H1 (cell line): Measurements from ENCODE around the gene SS18. TPM values are rescaled to one million over a fixed set of nuclear protein-coding genes. Genes with fewer than 3 reads are reported as not detected.

Experiments used
- CTCF ChIA-PET: fragments of 300-600 bp; sonication (Branson Sonifier 250); formaldehyde crosslinking; loops from one replicate; lab custom pipeline; 2021; ENCODE audit not compliant: partially characterized antibody; lab: Charles Lee
- POLR2A ChIA-PET: fragments of 300-600 bp; sonication (Branson Sonifier 250); formaldehyde crosslinking; loops from one replicate; lab custom pipeline; 2021; ENCODE audit warnings: inconsistent platforms; ENCODE audit not compliant: partially characterized antibody; lab: Charles Lee
- DNase-seq, 2 experiments: peaks; one replicate each; pipeline versions ENCODE4 v3.0.0 to v3.0.0-alpha.2; 2010 to 2022; ENCODE audit warnings: low spot score in 2 of 2, low read depth in 1 of 2, mixed read lengths in 1 of 2
- FAIRE-seq: peaks from 2 replicates; lab custom pipeline; 2011; peaks lifted over from hg19 to GRCh38; lab: Jason Lieb, UNC
- H2AFZ ChIP-seq: 2 replicates; pipeline ENCODE4 v1.8.1; 2012; ENCODE audit warnings: low read length, inconsistent platforms
- H2AK5ac ChIP-seq: 2 replicates; pipeline ENCODE4 v1.6.1; 2013; ENCODE audit warnings: low read depth, low read length
- H2BK120ac ChIP-seq: replicated peaks from 2 replicates; pipeline ENCODE3; 2013; ENCODE audit warnings: low read depth, low read length, inconsistent platforms
- H2BK12ac ChIP-seq: 2 replicates; pipeline ENCODE4 v1.6.1; 2013; ENCODE audit warnings: low read depth, low read length
- H2BK15ac ChIP-seq: 2 replicates; pipeline ENCODE4 v1.6.1; 2013; ENCODE audit warnings: low read length
- H2BK20ac ChIP-seq: 2 replicates; pipeline ENCODE4 v1.6.1; 2013; ENCODE audit warnings: low read length
- H2BK5ac ChIP-seq: 2 replicates; pipeline ENCODE4 v1.6.1; 2013; ENCODE audit warnings: low read depth, low read length
- H3K14ac ChIP-seq: 2 replicates; pipeline ENCODE4 v1.6.1; 2013; ENCODE audit warnings: inconsistent platforms; ENCODE audit not compliant: insufficient read length
- H3K18ac ChIP-seq: 2 replicates; pipeline ENCODE4 v1.6.1; 2013; ENCODE audit warnings: low read length; ENCODE audit errors: extremely low read depth
- H3K23ac ChIP-seq: 2 replicates; pipeline ENCODE4 v1.6.1; 2013; ENCODE audit warnings: inconsistent platforms; ENCODE audit not compliant: insufficient read length
- H3K23me2 ChIP-seq: 2 replicates; pipeline ENCODE4 v1.6.1; 2013; ENCODE audit warnings: low read depth, low read length
- H3K27ac ChIP-seq: 2 replicates; pipeline ENCODE4 v1.6.1; 2011; ENCODE audit warnings: low read depth, low read length, inconsistent platforms
- H3K27me3 ChIP-seq, 4 experiments: replicated peaks in 1 of 4; 1 replicate in 1 of 4; 2 replicates in 3 of 4; pipeline versions ENCODE4 v1.6.1 to v1.8.1; 2011 to 2013; ENCODE audit warnings: low read length in 3 of 4, mild to moderate bottlenecking in 3 of 4, inconsistent platforms in 2 of 4, mixed read lengths in 2 of 4, moderate library complexity in 1 of 4; ENCODE audit not compliant: control insufficient read depth in 3 of 4, insufficient read depth in 3 of 4; ENCODE audit errors: extremely low read depth in 1 of 4
- H3K36me3 ChIP-seq, 4 experiments: 2 replicates each; pipeline versions ENCODE4 v1.6.1 to v1.8.1; 2011 to 2013; ENCODE audit warnings: mild to moderate bottlenecking in 4 of 4, low read length in 3 of 4, moderate library complexity in 2 of 4, control low read depth in 1 of 4, inconsistent platforms in 1 of 4; ENCODE audit not compliant: insufficient read depth in 4 of 4, control insufficient read depth in 2 of 4
- H3K4ac ChIP-seq: replicated peaks from 2 replicates; pipeline ENCODE3; 2013; ENCODE audit warnings: low read length, low read depth, mixed read lengths, inconsistent platforms; ENCODE audit not compliant: insufficient read length
- H3K4me1 ChIP-seq, 4 experiments: replicated peaks in 1 of 4; 1 replicate in 1 of 4; 2 replicates in 3 of 4; pipeline versions ENCODE4 v1.6.1 to v1.8.1; 2011 to 2013; ENCODE audit warnings: low read length in 3 of 4, inconsistent platforms in 2 of 4, mixed read lengths in 1 of 4; ENCODE audit not compliant: insufficient read depth in 4 of 4, control insufficient read depth in 3 of 4
- H3K4me2 ChIP-seq, 2 experiments: 2 replicates each; pipeline versions ENCODE4 v1.6.1 to v1.8.1; 2011 to 2013; ENCODE audit warnings: low read depth in 2 of 2, low read length in 2 of 2, control low read depth in 1 of 2, inconsistent platforms in 1 of 2, mild to moderate bottlenecking in 1 of 2; ENCODE audit not compliant: insufficient read depth in 1 of 2
- H3K4me3 ChIP-seq, 4 experiments: fragments of 200-600, 300-600 bp in 1 of 4; sonication (generic), shearing (Covaris generic), sonication (Bioruptor Twin) in 1 of 4; 2 replicates each; pipeline versions ENCODE4 v1.5.1 to v1.8.1; 2011 to 2016; ENCODE audit warnings: low read length in 4 of 4, low read depth in 3 of 4, control low read depth in 2 of 4, inconsistent platforms in 2 of 4, mild to moderate bottlenecking in 2 of 4, mixed read lengths in 1 of 4, moderate library complexity in 1 of 4; ENCODE audit not compliant: insufficient read depth in 2 of 4; ENCODE audit errors: extremely low read depth in 1 of 4
- H3K56ac ChIP-seq: replicated peaks from 2 replicates; pipeline ENCODE3; 2013; ENCODE audit warnings: low read depth, mild to moderate bottlenecking, mixed read lengths, low read length, inconsistent platforms; ENCODE audit not compliant: insufficient read length
- H3K79me1 ChIP-seq: 2 replicates; pipeline ENCODE4 v1.6.1; 2013; ENCODE audit warnings: low read depth, low read length, control low read depth
- H3K79me2 ChIP-seq, 2 experiments: 2 replicates each; pipeline versions ENCODE4 v1.6.1 to v1.8.1; 2012 to 2013; ENCODE audit warnings: low read length in 2 of 2, mild to moderate bottlenecking in 2 of 2, inconsistent platforms in 1 of 2; ENCODE audit not compliant: insufficient read depth in 2 of 2, control insufficient read depth in 1 of 2
- H3K9ac ChIP-seq, 4 experiments: replicated peaks in 1 of 4; 1 replicate in 1 of 4; 2 replicates in 3 of 4; pipeline versions ENCODE4 v1.6.1 to v1.8.1; 2011 to 2013; ENCODE audit warnings: low read depth in 3 of 4, low read length in 3 of 4, control low read depth in 2 of 4, mild to moderate bottlenecking in 2 of 4, moderate library complexity in 2 of 4, inconsistent platforms in 1 of 4; ENCODE audit errors: extremely low read depth in 1 of 4
- H3K9me3 ChIP-seq, 2 experiments: 2 replicates each; pipeline versions ENCODE4 v1.6.1 to v1.8.1; 2012 to 2013; ENCODE audit warnings: mild to moderate bottlenecking in 2 of 2, moderate library complexity in 2 of 2, control low read depth in 1 of 2, inconsistent platforms in 1 of 2, low read depth in 1 of 2, low read length in 1 of 2, mixed read lengths in 1 of 2; ENCODE audit not compliant: insufficient read depth in 2 of 2
- H4K20me1 ChIP-seq, 2 experiments: replicated peaks in 1 of 2; 2 replicates each; pipeline versions ENCODE3 to v1.8.1; 2011 to 2013; ENCODE audit warnings: inconsistent platforms in 2 of 2, low read length in 2 of 2, mild to moderate bottlenecking in 1 of 2; ENCODE audit not compliant: insufficient read depth in 2 of 2, control insufficient read depth in 1 of 2
- H4K5ac ChIP-seq: 2 replicates; pipeline ENCODE4 v1.6.1; 2013; ENCODE audit warnings: low read length, low read depth, mixed read lengths, inconsistent platforms; ENCODE audit not compliant: insufficient read length
- H4K8ac ChIP-seq: 2 replicates; pipeline ENCODE4 v1.8.0; 2013; ENCODE audit warnings: mild to moderate bottlenecking, moderate library complexity, low read length, inconsistent platforms; ENCODE audit not compliant: insufficient read depth; ENCODE audit errors: extremely low read depth
- H4K91ac ChIP-seq: replicated peaks from 2 replicates; pipeline ENCODE3; 2013; ENCODE audit warnings: low read length, mixed read lengths, inconsistent platforms; ENCODE audit not compliant: insufficient read length
- ATF3 ChIP-seq: IDR thresholded peaks from 2 replicates; pipeline ENCODE4 v1.6.1; 2011; ENCODE audit warnings: low read depth, mild to moderate bottlenecking, low read length; ENCODE audit not compliant: insufficient read depth
- BRCA1 ChIP-seq: IDR thresholded peaks from 2 replicates; pipeline ENCODE4 v1.6.1; 2012; ENCODE audit warnings: low read depth, low read length, improper control_type of control experiment
- HDAC2 ChIP-seq, 2 experiments: fragments of 300-600 bp in 1 of 2; sonication (generic) in 1 of 2; IDR thresholded peaks; 2 replicates each; pipeline ENCODE4 v1.6.1; 2011 to 2012; ENCODE audit warnings: low read depth in 2 of 2, low read length in 2 of 2, mild to moderate bottlenecking in 2 of 2, moderate library complexity in 2 of 2, borderline replicate concordance in 1 of 2, inconsistent platforms in 1 of 2
- KDM1A ChIP-seq: fragments of 200-600, 300-600 bp; sonication (generic); IDR thresholded peaks from 2 replicates; pipeline ENCODE4 v1.7.1; 2016; ENCODE audit warnings: mild to moderate bottlenecking, low read length, borderline replicate concordance
- NRF1 ChIP-seq: IDR thresholded peaks from 2 replicates; pipeline ENCODE4 v1.6.1; 2011; ENCODE audit warnings: mild to moderate bottlenecking, low read depth, low read length, improper control_type of control experiment
- RFX5 ChIP-seq: IDR thresholded peaks from 2 replicates; pipeline ENCODE4 v1.6.1; 2011; ENCODE audit warnings: low read depth, low read length, improper control_type of control experiment, borderline replicate concordance
- SIRT6 ChIP-seq: IDR thresholded peaks from one replicate; pipeline ENCODE4 v1.7.1; 2012; ENCODE audit warnings: low read length, inconsistent platforms
- SP2 ChIP-seq: IDR thresholded peaks from 2 replicates; pipeline ENCODE4 v1.6.1; 2012; ENCODE audit warnings: mild to moderate bottlenecking, low read length, inconsistent platforms
- TCF12 ChIP-seq: IDR thresholded peaks from 2 replicates; pipeline ENCODE4 v1.6.1; 2011; ENCODE audit warnings: low read depth, mild to moderate bottlenecking, low read length
- WGBS, 2 experiments: shearing (Covaris generic) in 1 of 2; methylation state at CpG; one replicate each; pipeline versions ENCODE4 v1.1.6 to v1.1.7; 2013 to 2015; ENCODE audit warnings: low lambda C conversion rate in 2 of 2, mixed read lengths in 2 of 2, inconsistent platforms in 1 of 2, low coverage in 1 of 2, missing lambda C conversion rate in 1 of 2; ENCODE audit not compliant: insufficient replicate concordance in 2 of 2, insufficient coverage in 1 of 2, insufficient read length in 1 of 2; ENCODE audit errors: extremely low coverage in 1 of 2, missing lambda C conversion rate in 1 of 2; 5-methylcytosine and 5-hydroxymethylcytosine counted together
- polyA plus RNA-seq, 7 experiments: library from polyadenylated mRNA; depleted of rRNA in 3 of 7; stranded (reverse) in 5 of 7; unstranded in 2 of 7; fragments of >200 nt in 5 of 7; fragments of 200-250 nt in 2 of 7; gene quantifications; 1 replicate in 5 of 7; 2 replicates in 1 of 7; 4 replicates in 1 of 7; pipeline versions ENCODE4 v1.2.1 to v1.2.3, GENCODE V29; 2011 to 2013; ENCODE audit warnings: missing spikeins in 2 of 7, mixed read lengths in 2 of 7
- total RNA-seq: library from RNA; stranded (reverse); fragmentation: NEBNext Ultra II Directional; extraction: Animal tissue kit (Norgen Biotek cat#: 25700); gene quantifications from 2 replicates; pipeline ENCODE4 v1.2.1, GENCODE V29; 2021

The SS18 gene
- total and polyA plus RNA-seq, 2 of the 8 experiments (the other 6 are each of a cell fraction or from before 2014, with no cell fraction given), result 83.5 to 106 TPM

- no peak overlapping the region for H2AFZ ChIP-seq
- H3K23me2 ChIP-seq, result no peaks in the 10 kb centered on the region
- no peak overlapping the region for H3K4ac ChIP-seq
- H2BK120ac ChIP-seq, result no peak overlapping the region
- no peaks in the 10 kb centered on the region for H3K27me3 ChIP-seq
- no peak overlapping the region for H2BK15ac ChIP-seq
- CTCF ChIA-PET, result no interaction called here
- TF ChIP-seq SIRT6 (no peak), KDM1A (no peak), NRF1 (no peak), TCF12 (no peak), SP2 (no peak), HDAC2 (IDR thresholded peaks at IDR 0.05; ENCODE audit: borderline replicate concordance in 1 of 2, low read depth in 2 of 2, low read length in 2 of 2) (no peak), ATF3 (no peak), RFX5 (no peak), BRCA1 (no peak)
- TF ChIP-seq, all 59 proteins: peak for 0
- no peak for DNase-seq
- no peaks in the 10 kb centered on the region; the same call in 1 of the 2 replicates for H3K79me1 ChIP-seq
- peaks cover 0 to 30% of the 10 kb centered on the region in 2 experiments; a peak in 2 of 4 replicates for H3K79me2 ChIP-seq
- no peak overlapping the region for H3K4me2 ChIP-seq
- H4K5ac ChIP-seq, result no peak overlapping the region
- FAIRE-seq, result no peak
- H3K9me3 ChIP-seq, result no peaks in the 10 kb centered on the region
- no peak overlapping the region for H2BK5ac ChIP-seq
- POLR2A ChIA-PET, result no interaction called here
- no peaks in the 10 kb centered on the region for H4K20me1 ChIP-seq
- WGBS, 2 experiments, result 87% methylated on average over 2 of the region's 2 CpGs; no CpG with 5 or more reads in 1 of the 2 experiments
- H3K4me3 ChIP-seq, result no peak overlapping the region
- no peak overlapping the region for H2BK12ac ChIP-seq
- H3K4me1 ChIP-seq, result no peaks in the 10 kb centered on the region
- no peak overlapping the region for H3K18ac ChIP-seq
- no peak overlapping the region for H3K9ac ChIP-seq
- no peak overlapping the region for H2AK5ac ChIP-seq
- H3K36me3 ChIP-seq, result peaks cover 2 to 24% (median 12%) of the 10 kb centered on the region in 4 experiments; a peak in 7 of 8 replicates
- H4K8ac ChIP-seq, result no peak overlapping the region
- H2BK20ac ChIP-seq, result no peak overlapping the region
- H3K27ac ChIP-seq, result no peak overlapping the region
- no peak overlapping the region for H3K14ac ChIP-seq
- H3K56ac ChIP-seq, result no peak overlapping the region
- H4K91ac ChIP-seq, result no peak overlapping the region
- no peak overlapping the region for H3K23ac ChIP-seq
These were observed 31.1 kb downstream of the SS18 start for GRCh38 chr18:26059357-26059756.
